Epithelial cell of proximal tubule (primary cell): ENCODE data around the gene NR2E3. TPM values are rescaled to one million over a fixed set of nuclear protein-coding genes. Genes with fewer than 3 reads are reported as not detected.

ENCODE experiments used
- DNase-seq: peaks from one replicate; pipeline ENCODE4 v3.0.0-alpha.2; 2011; ENCODE audit warnings: low read depth
- H3K4me3 ChIP-seq: 2 replicates; pipeline ENCODE4 v1.5.1; 2011; ENCODE audit warnings: low read depth, mild to moderate bottlenecking, low read length
- total RNA-seq: library from RNA; depleted of rRNA; stranded (reverse); fragments of >200 nt; gene quantifications from 2 replicates; pipeline ENCODE4 v1.2.3, GENCODE V29; 2015
- TF ChIP-seq, protein P1 (sequence below): conservative IDR thresholded peaks from 2 replicates; pipeline ENCODE4 v1.5.1; 2012; ENCODE audit warnings: low read depth, mild to moderate bottlenecking, low read length

The NR2E3 gene
- total RNA-seq, 1 donor from 2014 or later: not detected

DNA sequence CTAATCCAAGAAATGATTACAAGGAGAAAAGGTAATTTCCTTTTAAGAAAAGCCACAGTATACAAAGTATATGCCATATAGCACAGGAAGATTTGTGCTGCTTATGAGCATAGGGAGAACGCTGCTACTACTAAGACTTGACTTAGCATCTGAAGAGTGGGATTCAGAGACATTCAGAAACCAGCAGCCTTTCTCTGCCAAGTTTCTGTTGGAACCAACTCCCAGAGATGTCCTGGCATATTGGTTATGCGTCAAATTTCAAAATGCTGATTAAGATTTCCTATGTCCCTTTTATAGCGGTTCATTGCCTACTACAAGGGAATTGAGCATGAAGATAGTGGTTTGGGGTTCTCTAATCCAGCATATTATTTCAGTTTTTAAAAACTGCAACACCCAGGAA is 4.9 kb downstream of the NR2E3 start:
- TF ChIP-seq, protein P1, sequence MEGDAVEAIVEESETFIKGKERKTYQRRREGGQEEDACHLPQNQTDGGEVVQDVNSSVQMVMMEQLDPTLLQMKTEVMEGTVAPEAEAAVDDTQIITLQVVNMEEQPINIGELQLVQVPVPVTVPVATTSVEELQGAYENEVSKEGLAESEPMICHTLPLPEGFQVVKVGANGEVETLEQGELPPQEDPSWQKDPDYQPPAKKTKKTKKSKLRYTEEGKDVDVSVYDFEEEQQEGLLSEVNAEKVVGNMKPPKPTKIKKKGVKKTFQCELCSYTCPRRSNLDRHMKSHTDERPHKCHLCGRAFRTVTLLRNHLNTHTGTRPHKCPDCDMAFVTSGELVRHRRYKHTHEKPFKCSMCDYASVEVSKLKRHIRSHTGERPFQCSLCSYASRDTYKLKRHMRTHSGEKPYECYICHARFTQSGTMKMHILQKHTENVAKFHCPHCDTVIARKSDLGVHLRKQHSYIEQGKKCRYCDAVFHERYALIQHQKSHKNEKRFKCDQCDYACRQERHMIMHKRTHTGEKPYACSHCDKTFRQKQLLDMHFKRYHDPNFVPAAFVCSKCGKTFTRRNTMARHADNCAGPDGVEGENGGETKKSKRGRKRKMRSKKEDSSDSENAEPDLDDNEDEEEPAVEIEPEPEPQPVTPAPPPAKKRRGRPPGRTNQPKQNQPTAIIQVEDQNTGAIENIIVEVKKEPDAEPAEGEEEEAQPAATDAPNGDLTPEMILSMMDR: no peak

DNA sequence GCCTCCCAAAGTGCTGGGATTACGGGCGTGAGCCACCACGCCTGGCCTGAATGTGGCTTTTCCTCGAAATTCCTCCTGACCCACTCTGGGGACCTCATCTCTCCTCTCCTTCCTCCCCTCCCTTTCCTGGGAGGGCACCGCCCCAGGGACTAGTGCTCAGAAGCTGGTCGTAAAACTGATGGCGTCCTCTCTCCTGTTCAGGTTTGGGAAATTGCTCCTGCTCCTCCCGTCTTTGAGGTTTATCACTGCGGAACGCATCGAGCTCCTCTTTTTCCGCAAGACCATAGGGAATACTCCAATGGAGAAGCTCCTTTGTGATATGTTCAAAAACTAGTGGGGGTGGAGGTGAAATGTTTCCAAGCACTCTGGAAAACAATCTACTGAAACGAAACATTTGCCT is 7.0 kb downstream of the NR2E3 start:
- H3K4me3 ChIP-seq: no peak overlapping the region
- TF ChIP-seq, protein P1: no peak

More for the DNA sequence above, 4.9 kb downstream of the NR2E3 start:
- H3K4me3 ChIP-seq: no peak overlapping the region
- no peak for DNase-seq

DNA sequence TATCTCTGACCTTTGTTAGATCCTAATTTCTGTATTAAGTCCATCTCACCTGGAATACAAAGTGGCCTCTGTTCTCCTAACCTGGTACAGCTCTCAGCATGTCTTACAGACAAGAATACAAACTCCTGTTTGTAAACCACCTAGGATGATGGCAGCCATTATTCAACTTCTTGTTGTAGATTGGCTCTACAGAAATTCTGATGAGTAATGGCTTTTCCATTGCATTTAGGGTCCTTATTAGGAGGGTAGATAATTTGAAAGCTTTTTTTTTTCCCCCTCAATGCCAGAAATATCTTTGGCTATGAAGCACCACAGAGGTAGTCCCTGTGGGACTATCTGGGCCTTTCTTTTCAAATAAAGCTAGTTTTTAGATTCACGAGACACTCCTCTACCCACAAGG is 9.8 kb downstream of the NR2E3 start:
- no peak overlapping the region for H3K4me3 ChIP-seq
- no peak for DNase-seq
- TF ChIP-seq, protein P1: no peak

More for the DNA sequence above, 7.0 kb downstream of the NR2E3 start:
- DNase-seq: no peak

DNA sequence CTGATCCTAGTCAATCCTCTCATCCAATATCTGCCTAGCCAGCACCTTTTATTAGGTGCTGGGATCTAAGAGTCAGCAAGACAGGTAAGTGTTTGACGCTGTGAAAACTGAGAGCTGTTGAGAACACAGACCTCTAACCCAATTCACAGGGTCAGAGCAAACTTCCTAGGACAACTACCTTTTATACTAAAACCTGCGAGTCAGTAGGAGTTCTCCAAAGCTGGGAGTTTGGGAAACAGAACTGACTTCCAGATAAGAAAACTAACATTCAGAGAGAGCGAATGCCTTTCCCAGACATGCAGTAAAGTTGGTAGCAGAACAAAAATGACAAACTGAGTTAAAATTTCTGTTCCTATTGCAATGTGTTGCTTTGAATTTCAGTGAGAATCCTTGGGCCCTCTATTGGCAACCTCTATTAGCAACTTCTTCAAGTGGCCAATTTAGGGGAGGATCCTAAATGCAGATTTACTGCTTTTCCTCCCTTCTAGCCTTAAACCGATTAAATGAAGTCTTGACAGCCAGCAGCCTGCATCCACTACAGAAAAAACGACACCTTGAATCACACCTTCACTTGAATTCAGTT is 11.3 kb downstream of the NR2E3 start:
- TF ChIP-seq, protein P1: no peak

DNA sequence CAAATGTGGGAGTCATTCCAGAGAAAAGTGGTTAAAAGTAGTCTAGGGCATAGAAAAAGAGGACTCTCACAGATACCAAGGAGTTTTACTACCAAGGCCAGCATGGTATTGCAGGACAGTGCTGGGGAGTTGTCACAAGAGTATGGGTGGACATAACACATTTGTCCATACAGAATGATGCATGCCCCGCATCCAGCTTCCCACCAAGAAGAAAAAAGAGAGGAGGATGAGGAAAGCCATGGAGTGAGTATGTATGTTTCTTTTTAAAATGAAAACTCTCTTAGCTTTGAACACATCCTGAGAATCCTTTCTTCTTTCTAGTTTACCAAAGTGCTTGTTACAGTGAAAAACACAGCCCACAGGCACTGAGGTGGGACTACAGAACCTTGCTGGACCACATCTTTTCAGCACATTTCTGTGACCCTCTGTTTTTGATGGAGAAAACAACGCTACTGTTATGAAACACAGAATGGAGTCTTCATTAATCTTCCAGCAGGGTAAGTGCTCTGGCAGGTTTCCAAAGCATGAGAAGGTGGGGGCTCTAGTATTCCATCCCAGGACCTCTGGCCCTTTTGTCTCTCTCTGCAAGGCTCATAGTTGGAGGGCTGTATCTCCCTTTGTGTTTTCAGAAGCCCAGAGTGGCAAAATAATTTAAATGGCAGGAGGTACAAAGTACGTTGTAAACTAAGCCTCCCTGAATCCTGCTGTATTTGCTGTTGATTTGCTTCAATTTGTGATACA is 12.7 kb downstream of the NR2E3 start:
- TF ChIP-seq, protein P1: no peak
- DNase-seq: no peak
- H3K4me3 ChIP-seq: no peak overlapping the region

More for the DNA sequence above, 11.3 kb downstream of the NR2E3 start:
- DNase-seq: no peak
- H3K4me3 ChIP-seq: no peak overlapping the region

DNA sequence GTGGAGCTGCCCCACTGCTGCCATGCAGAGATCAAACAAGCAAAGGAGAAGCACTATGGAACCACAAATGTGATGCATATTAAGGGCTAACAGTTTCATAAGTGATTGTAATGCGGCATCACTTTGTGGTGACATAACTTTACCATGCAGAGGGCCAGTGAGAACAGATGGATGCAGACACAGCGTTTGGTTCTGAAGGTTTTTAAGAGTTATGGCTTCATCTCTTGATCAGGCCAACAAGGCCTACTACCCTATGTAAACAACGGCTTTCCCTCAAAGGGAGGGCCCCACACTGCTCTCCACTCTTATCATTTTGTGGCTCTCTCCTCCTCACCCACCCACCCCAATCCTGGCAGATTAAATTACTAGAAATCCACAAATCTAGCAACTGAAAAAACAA is 13.4 kb downstream of the NR2E3 start:
- no peak overlapping the region for H3K4me3 ChIP-seq
- no peak for DNase-seq
- TF ChIP-seq, protein P1: no peak
